ENCODE data around the gene ZHX3. TPM values are rescaled to one million over a fixed set of nuclear protein-coding genes. Genes with fewer than 3 reads are reported as not detected.

ZHX3 gene
- total RNA-seq, 5 donors from 2014 or later (not counting 1 experiment from before 2014, with no cell fraction given) = 7.0 to 11.1 (median 10.5) TPM

DNA sequence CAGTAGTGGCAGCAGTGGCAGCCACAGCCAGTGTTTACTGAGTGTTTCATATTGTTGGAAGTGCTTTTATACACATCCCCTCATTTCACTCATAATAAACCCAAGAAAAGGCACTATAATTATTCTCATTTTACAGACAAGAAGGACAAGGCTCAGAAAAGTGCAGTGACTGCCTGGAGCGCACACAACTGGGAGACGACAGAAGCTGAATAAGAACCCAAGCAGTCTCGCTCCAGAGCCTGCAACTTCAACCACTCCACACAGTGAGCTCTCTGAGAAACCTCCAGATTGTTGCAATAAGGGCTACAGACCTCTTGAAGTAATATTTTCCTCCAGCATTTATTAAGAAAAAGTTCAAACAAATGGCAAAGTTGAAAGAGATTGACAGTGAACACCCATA lies 103.3 kb downstream of the ZHX3 start:
- DNase-seq (no peak), ATAC-seq (replicated peaks in 1 of 4) (no peak)
- CTCF ChIA-PET = no interaction called here
- H3K27me3 ChIP-seq (replicated peaks in 1 of 2; ENCODE audit: control insufficient read depth in 2 of 2, extremely low read depth in 1 of 2, insufficient read depth in 2 of 2, low read length in 1 of 2) = no peaks in the 10 kb centered on the region
- Mint-ChIP-seq H3K4me3 (no peak overlapping the region), H3K4me1 (peaks cover 5 to 16% (median 10%) of the 10 kb centered on the region in 3 donors), H3K27ac (no peak overlapping the region), H3K9me3 (no peaks in the 10 kb centered on the region), H3K36me3 (no peaks in the 10 kb centered on the region), H3K27me3 (no peaks in the 10 kb centered on the region)
- no peak overlapping the region for H3K27ac ChIP-seq (ENCODE audit: low read length)
- no peaks in the 10 kb centered on the region for H3K36me3 ChIP-seq (ENCODE audit: control insufficient read depth in 2 of 2, extremely low read depth in 1 of 2, insufficient read depth in 1 of 2, low read length in 1 of 2)
- no peaks in the 10 kb centered on the region for H3K4me1 ChIP-seq (ENCODE audit: control insufficient read depth in 1 of 2, extremely low read depth in 1 of 2, insufficient read depth in 2 of 2, low read length in 2 of 2)
- WGBS (ENCODE audit: insufficient coverage) = 100% methylated on average over 2 of the region's 3 CpGs
- POLR2A ChIA-PET = no interaction called here
- H3K4me3 ChIP-seq (ENCODE audit: control insufficient read depth in 1 of 2, extremely low read depth in 1 of 2, low read length in 1 of 2) = no peak overlapping the region
- H3K9me3 ChIP-seq = no peaks in the 10 kb centered on the region

DNA sequence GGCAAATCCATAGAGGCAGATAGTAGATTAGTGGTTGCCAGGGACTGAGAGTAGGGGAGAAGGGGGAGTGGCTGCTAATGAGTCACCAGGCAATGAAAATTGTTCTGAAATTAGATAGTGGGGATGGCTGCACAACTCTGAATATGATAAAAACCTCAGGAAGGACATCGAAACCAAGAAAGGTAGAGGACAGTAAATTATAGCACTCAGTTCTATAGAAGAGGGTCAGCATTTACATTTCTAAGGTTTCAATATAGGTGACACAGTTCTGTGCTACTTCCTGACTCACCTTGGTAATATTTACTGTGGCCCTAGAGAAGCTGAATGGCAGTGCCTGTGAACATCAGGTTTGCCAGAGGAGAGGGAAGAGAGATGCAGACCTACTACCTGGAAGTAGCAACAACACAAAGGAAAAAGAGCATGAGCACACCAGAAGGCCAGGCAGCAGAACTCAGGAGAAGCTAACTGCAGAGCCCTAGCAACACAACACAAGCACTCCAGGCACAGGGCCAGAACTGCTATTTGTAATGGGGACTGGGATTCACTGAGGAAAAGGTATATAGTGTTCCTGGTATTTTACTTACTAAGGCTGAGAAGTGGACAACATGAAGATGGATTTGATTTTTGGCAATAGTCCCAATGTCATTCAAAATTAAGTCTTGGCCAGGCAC lies 104.2 kb downstream of the ZHX3 start:
- H3K4me3 Mint-ChIP-seq = no peak overlapping the region
- Histone ChIP-seq H3K4me3 (ENCODE audit: control insufficient read depth in 1 of 2, extremely low read depth in 1 of 2, low read length in 1 of 2) (no peak overlapping the region), H3K27ac (ENCODE audit: low read length) (no peak overlapping the region), H3K27me3 (replicated peaks in 1 of 2; ENCODE audit: control insufficient read depth in 2 of 2, extremely low read depth in 1 of 2, insufficient read depth in 2 of 2, low read length in 1 of 2) (no peaks in the 10 kb centered on the region), H3K9me3 (no peaks in the 10 kb centered on the region), H3K4me1 (ENCODE audit: control insufficient read depth in 1 of 2, extremely low read depth in 1 of 2, insufficient read depth in 2 of 2, low read length in 2 of 2) (no peaks in the 10 kb centered on the region), H3K36me3 (ENCODE audit: control insufficient read depth in 2 of 2, extremely low read depth in 1 of 2, insufficient read depth in 1 of 2, low read length in 1 of 2) (no peaks in the 10 kb centered on the region)
- peaks cover 5 to 16% (median 10%) of the 10 kb centered on the region in 3 donors for H3K4me1 Mint-ChIP-seq
- ChIA-PET CTCF (no interaction called here), POLR2A (no interaction called here)
- H3K27me3 Mint-ChIP-seq = no peaks in the 10 kb centered on the region
- no CpG with 5 or more reads among the region's 1 CpG for WGBS (ENCODE audit: insufficient coverage)
- no peak overlapping the region for H3K27ac Mint-ChIP-seq
- H3K9me3 Mint-ChIP-seq = no peaks in the 10 kb centered on the region
- H3K36me3 Mint-ChIP-seq = no peaks in the 10 kb centered on the region
- no peak for ATAC-seq (replicated peaks in 1 of 4)
- no peak for DNase-seq

DNA sequence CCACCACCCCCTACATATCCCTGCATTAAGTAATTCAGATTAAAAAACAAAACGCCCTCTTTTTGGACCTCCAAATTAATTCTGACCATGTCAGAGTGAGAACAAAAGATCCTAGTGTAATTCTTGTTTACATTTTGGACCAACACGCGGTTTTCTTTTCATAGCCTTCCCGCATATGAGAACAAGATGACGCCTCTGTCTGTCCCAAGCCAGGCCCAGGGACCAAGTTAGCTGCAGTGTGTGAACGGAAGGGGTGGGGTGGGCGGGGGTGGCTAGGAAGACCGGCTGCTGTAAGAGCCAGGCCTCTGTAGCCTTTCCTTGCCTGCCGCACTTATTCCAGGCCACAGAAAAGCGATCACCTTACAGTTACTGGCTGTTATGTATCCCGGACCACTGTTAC lies 112.2 kb downstream of the ZHX3 start:
- no peak overlapping the region for H3K27ac Mint-ChIP-seq
- Histone ChIP-seq H3K36me3 (ENCODE audit: control insufficient read depth in 2 of 2, extremely low read depth in 1 of 2, insufficient read depth in 1 of 2, low read length in 1 of 2) (peaks cover 3 to 7% of the 10 kb centered on the region in 2 donors), H3K4me3 (ENCODE audit: control insufficient read depth in 1 of 2, extremely low read depth in 1 of 2, low read length in 1 of 2) (no peak overlapping the region), H3K4me1 (ENCODE audit: control insufficient read depth in 1 of 2, extremely low read depth in 1 of 2, insufficient read depth in 2 of 2, low read length in 2 of 2) (no peaks in the 10 kb centered on the region), H3K27ac (ENCODE audit: low read length) (no peak overlapping the region), H3K27me3 (replicated peaks in 1 of 2; ENCODE audit: control insufficient read depth in 2 of 2, extremely low read depth in 1 of 2, insufficient read depth in 2 of 2, low read length in 1 of 2) (peaks cover 0 to 2% of the 10 kb centered on the region in 2 experiments), H3K9me3 (no peaks in the 10 kb centered on the region)
- DNase-seq (no peak), ATAC-seq (replicated peaks in 1 of 4) (no peak)
- H3K4me3 Mint-ChIP-seq = no peak overlapping the region
- ChIA-PET POLR2A (no interaction called here), CTCF (interaction anchor here in 1 of 2 donors (0.5 kb wide), 1 partner anchor 9 kb away, joined by 4 read pairs; no protein-coding TSS in a partner anchor)
- WGBS (ENCODE audit: insufficient coverage) = 89% methylated on average over 8 of the region's 11 CpGs
- peaks cover 0 to 6% (median 0%) of the 10 kb centered on the region in 3 donors for H3K4me1 Mint-ChIP-seq
- H3K27me3 Mint-ChIP-seq = no peaks in the 10 kb centered on the region
- H3K36me3 Mint-ChIP-seq = peaks cover 35% of the 10 kb centered on the region
- peaks cover 0 to under 1% (median 0%) of the 10 kb centered on the region in 3 donors for H3K9me3 Mint-ChIP-seq

DNA sequence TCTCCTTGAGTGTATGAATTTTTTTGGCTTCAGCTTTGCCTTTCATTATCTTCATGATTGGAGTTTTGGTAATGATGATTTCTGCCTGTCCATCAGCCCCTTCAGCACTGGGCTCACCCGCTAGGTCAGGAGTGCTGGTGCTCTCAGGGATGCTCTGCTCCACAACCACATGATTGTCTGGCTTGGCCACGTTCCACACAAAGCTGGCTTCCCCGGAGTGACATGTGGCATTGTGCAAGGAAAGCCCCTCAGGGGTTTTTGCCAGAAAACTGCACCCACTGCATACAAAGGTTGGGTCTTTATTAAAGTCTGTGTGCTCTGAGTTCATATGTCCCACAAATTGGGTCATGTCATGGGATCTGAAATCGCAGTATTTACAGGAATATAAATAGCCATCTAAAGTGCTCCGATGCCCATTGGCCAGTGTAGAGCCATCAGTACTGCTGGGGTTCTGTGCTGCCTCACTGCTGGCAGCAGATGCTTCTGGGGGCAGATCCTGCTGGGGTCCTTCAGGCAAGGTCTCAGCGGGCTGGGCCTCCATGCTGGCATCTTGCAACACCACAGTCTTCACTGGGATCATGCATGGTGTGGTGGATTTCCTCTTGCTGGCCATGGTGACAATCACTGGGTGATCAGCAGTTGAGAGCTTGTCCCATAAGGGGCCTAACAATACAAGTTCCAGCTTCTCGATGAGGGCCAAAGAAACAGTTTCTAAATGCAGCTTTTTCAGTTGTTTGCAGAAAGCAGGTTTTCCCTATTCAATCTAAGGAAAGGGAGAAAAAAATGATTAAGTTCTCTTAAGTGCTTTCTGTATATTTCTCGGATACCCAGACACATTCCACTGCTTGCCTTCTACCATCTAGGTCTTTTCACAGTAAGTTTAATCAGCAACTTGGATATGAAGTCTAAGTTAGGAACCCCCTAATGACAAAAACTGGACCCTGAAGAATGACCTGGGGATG lies 112.9 kb downstream of the ZHX3 start:
- POLR2A ChIA-PET = no interaction called here
- Histone ChIP-seq H3K9me3 (no peaks in the 10 kb centered on the region), H3K27me3 (replicated peaks in 1 of 2; ENCODE audit: control insufficient read depth in 2 of 2, extremely low read depth in 1 of 2, insufficient read depth in 2 of 2, low read length in 1 of 2) (peaks cover 0 to 2% of the 10 kb centered on the region in 2 experiments), H3K36me3 (ENCODE audit: control insufficient read depth in 2 of 2, extremely low read depth in 1 of 2, insufficient read depth in 1 of 2, low read length in 1 of 2) (peaks cover 3 to 7% of the 10 kb centered on the region in 2 donors), H3K27ac (ENCODE audit: low read length) (no peak overlapping the region), H3K4me1 (ENCODE audit: control insufficient read depth in 1 of 2, extremely low read depth in 1 of 2, insufficient read depth in 2 of 2, low read length in 2 of 2) (no peaks in the 10 kb centered on the region), H3K4me3 (ENCODE audit: control insufficient read depth in 1 of 2, extremely low read depth in 1 of 2, low read length in 1 of 2) (no peak overlapping the region)
- H3K27me3 Mint-ChIP-seq = no peaks in the 10 kb centered on the region
- WGBS (ENCODE audit: insufficient coverage) = 94% methylated on average over 6 of the region's 8 CpGs
- no peak for DNase-seq
- ATAC-seq (replicated peaks in 1 of 4) = no peak
- peaks cover 0 to 6% (median 0%) of the 10 kb centered on the region in 3 donors for H3K4me1 Mint-ChIP-seq
- peaks cover 39% of the 10 kb centered on the region for H3K36me3 Mint-ChIP-seq
- peaks cover 0 to 4% (median 0%) of the 10 kb centered on the region in 3 donors for H3K9me3 Mint-ChIP-seq
- no peak overlapping the region for H3K4me3 Mint-ChIP-seq
- CTCF ChIA-PET = no interaction called here
- H3K27ac Mint-ChIP-seq = no peak overlapping the region

DNA sequence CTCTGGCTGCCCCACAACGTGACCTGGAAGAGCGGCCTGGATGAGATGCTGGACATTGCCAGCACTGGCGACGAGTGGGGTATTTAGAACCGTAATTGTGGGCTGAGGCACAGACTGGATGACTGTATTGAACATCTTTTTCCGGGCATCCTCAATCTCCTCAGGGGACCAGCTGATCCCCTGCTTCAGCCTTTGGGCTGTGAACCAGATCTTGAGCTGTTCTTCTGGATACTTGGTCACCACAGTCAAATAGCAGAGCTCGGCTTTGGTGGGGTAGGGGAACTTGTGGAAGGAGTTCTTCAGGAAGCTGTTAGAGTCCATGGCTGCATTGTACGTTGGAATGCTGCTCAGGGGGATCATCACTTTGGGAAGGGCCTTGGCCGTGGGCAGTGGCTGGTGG lies 113.9 kb downstream of the ZHX3 start:
- no peak overlapping the region for H3K4me3 Mint-ChIP-seq
- ATAC-seq (replicated peaks in 1 of 4) = no peak

DNA sequence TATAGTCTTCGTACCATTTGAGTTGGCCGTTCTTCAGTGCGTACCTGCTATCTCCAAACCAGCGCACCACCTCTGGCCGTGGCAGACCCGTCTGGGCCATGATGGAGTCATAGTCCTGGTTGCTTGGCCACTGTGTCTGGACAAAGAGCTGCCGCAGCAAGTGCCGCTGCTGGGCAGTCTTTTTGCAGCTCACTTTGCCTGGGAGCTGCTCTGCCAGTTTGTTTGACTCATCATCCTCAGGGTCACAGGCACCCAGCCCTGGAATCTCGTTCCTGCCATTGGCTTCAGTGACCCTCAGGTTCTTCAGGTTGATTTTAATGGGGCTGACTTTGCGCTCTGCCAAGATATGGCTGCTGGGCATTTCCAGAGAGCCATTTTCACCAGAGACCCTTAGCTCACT lies 115.1 kb downstream of the ZHX3 start:
- no peak overlapping the region for H3K4me3 Mint-ChIP-seq
- Histone ChIP-seq H3K4me1 (ENCODE audit: control insufficient read depth in 1 of 2, extremely low read depth in 1 of 2, insufficient read depth in 2 of 2, low read length in 2 of 2) (no peaks in the 10 kb centered on the region), H3K4me3 (ENCODE audit: control insufficient read depth in 1 of 2, extremely low read depth in 1 of 2, low read length in 1 of 2) (no peak overlapping the region), H3K27me3 (replicated peaks in 1 of 2; ENCODE audit: control insufficient read depth in 2 of 2, extremely low read depth in 1 of 2, insufficient read depth in 2 of 2, low read length in 1 of 2) (peaks cover 0 to 2% of the 10 kb centered on the region in 2 experiments), H3K9me3 (no peaks in the 10 kb centered on the region), H3K27ac (ENCODE audit: low read length) (no peak overlapping the region), H3K36me3 (ENCODE audit: control insufficient read depth in 2 of 2, extremely low read depth in 1 of 2, insufficient read depth in 1 of 2, low read length in 1 of 2) (peaks cover 3 to 7% of the 10 kb centered on the region in 2 donors)
- POLR2A ChIA-PET = no interaction called here
- 92% methylated on average over 10 of the region's 10 CpGs for WGBS (ENCODE audit: insufficient coverage)
- H3K27ac Mint-ChIP-seq = no peak overlapping the region
- no peak for DNase-seq
- CTCF ChIA-PET = no interaction called here
- H3K9me3 Mint-ChIP-seq = peaks cover 4 to 15% (median 8%) of the 10 kb centered on the region in 3 donors
- no peak for ATAC-seq (replicated peaks in 1 of 4)
- H3K27me3 Mint-ChIP-seq = no peaks in the 10 kb centered on the region
- H3K36me3 Mint-ChIP-seq = peaks cover 51% of the 10 kb centered on the region
- peaks cover 0 to under 1% (median 0%) of the 10 kb centered on the region in 3 donors for H3K4me1 Mint-ChIP-seq

More for the DNA sequence above, 113.9 kb downstream of the ZHX3 start:
- no peaks in the 10 kb centered on the region for H3K4me1 ChIP-seq (ENCODE audit: control insufficient read depth in 1 of 2, extremely low read depth in 1 of 2, insufficient read depth in 2 of 2, low read length in 2 of 2)
- no peak overlapping the region for H3K27ac ChIP-seq (ENCODE audit: low read length)
- Mint-ChIP-seq H3K4me1 (peaks cover 0 to 6% (median 0%) of the 10 kb centered on the region in 3 donors), H3K27ac (no peak overlapping the region), H3K27me3 (no peaks in the 10 kb centered on the region), H3K36me3 (peaks cover 47% of the 10 kb centered on the region), H3K9me3 (peaks cover 4 to 12% (median 5%) of the 10 kb centered on the region in 3 donors)
- peaks cover 3 to 7% of the 10 kb centered on the region in 2 donors for H3K36me3 ChIP-seq (ENCODE audit: control insufficient read depth in 2 of 2, extremely low read depth in 1 of 2, insufficient read depth in 1 of 2, low read length in 1 of 2)
- WGBS (ENCODE audit: insufficient coverage) = 92% methylated on average over 7 of the region's 9 CpGs
- no peak overlapping the region for H3K4me3 ChIP-seq (ENCODE audit: control insufficient read depth in 1 of 2, extremely low read depth in 1 of 2, low read length in 1 of 2)
- POLR2A ChIA-PET = no interaction called here
- no peaks in the 10 kb centered on the region for H3K9me3 ChIP-seq
- DNase-seq = no peak
- CTCF ChIA-PET = no interaction called here
- H3K27me3 ChIP-seq (replicated peaks in 1 of 2; ENCODE audit: control insufficient read depth in 2 of 2, extremely low read depth in 1 of 2, insufficient read depth in 2 of 2, low read length in 1 of 2) = peaks cover 0 to 2% of the 10 kb centered on the region in 2 experiments
